ENCODE results near the gene GOLGA6L2. TPM values are rescaled to one million over a fixed set of nuclear protein-coding genes. Genes with fewer than 3 reads are reported as not detected.

The GOLGA6L2 gene
- total and polyA plus RNA-seq, 4 donors, result not detected

GRCh38 chr15:23444269-23444668 lies 2.8 kb downstream of the GOLGA6L2 start (continued):
- TF ChIP-seq REST (IDR thresholded peaks at IDR 0.05) (no peak), NR2F2 (IDR thresholded peaks at IDR 0.05) (no peak), SP1 (IDR thresholded peaks at IDR 0.05) (no peak), TAF1 (conservative IDR thresholded peaks at IDR 0.05) (no peak), HNF4A (conservative IDR thresholded peaks at IDR 0.05) (no peak), YY1 (IDR thresholded peaks at IDR 0.05) (no peak), EGR1 (IDR thresholded peaks at IDR 0.05; ENCODE audit: low read depth in 2 of 2) (no peak), RAD21 (IDR thresholded peaks at IDR 0.05) (no peak), FOXA2 (IDR thresholded peaks at IDR 0.05) (no peak)

- Histone ChIP-seq H3K4me1 (ENCODE audit: control insufficient read depth in 4 of 4, insufficient read depth in 4 of 4, low read length in 3 of 4) (no peaks in the 10 kb centered on the region), H3K36me3 (ENCODE audit: control insufficient read depth in 4 of 4, insufficient read depth in 3 of 4, low read depth in 1 of 4, low read length in 3 of 4) (no peaks in the 10 kb centered on the region), H3K27ac (ENCODE audit: low read depth in 1 of 2, low read length in 2 of 2) (no peak overlapping the region), H3K4me3 (ENCODE audit: low read depth in 1 of 3, low read length in 3 of 3) (no peak overlapping the region), H3K9ac (ENCODE audit: low read depth in 1 of 2, low read length in 2 of 2) (no peak overlapping the region), H3K9me3 (ENCODE audit: control insufficient read depth in 4 of 4, low read length in 3 of 4) (no peaks in the 10 kb centered on the region), H3K27me3 (ENCODE audit: control insufficient read depth in 4 of 4, insufficient read depth in 4 of 4, low read length in 3 of 4) (no peaks in the 10 kb centered on the region)
- DNase-seq (ENCODE audit: low spot score), result no peak
- WGBS, result 85% methylated on average over 13 of the region's 13 CpGs
- no peak for TF ChIP-seq TAF1 (conservative IDR thresholded peaks at IDR 0.05)
- no peak for TF ChIP-seq NR2F2 (IDR thresholded peaks at IDR 0.05)
- TF ChIP-seq EGR1 (IDR thresholded peaks at IDR 0.05; ENCODE audit: low read depth in 2 of 2), result no peak
- TF ChIP-seq GABPA (IDR thresholded peaks at IDR 0.05 in 1 of 2, conservative IDR thresholded peaks at IDR 0.05 in 1 of 2), result no peak
- TF ChIP-seq REST (IDR thresholded peaks at IDR 0.05), result no peak
- no peak for TF ChIP-seq RAD21 (IDR thresholded peaks at IDR 0.05)
- no peak for TF ChIP-seq ATF3 (IDR thresholded peaks at IDR 0.05)
- no peak for TF ChIP-seq JUND (IDR thresholded peaks at IDR 0.05)
- no peak for TF ChIP-seq FOXA2 (IDR thresholded peaks at IDR 0.05)
- TF ChIP-seq FOXA1 (IDR thresholded peaks at IDR 0.05), result no peak
- TF ChIP-seq, protein P1, sequence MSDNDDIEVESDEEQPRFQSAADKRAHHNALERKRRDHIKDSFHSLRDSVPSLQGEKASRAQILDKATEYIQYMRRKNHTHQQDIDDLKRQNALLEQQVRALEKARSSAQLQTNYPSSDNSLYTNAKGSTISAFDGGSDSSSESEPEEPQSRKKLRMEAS (IDR thresholded peaks at IDR 0.05), result no peak
- TF ChIP-seq RXRA (IDR thresholded peaks at IDR 0.05), result no peak
- TF ChIP-seq SP1 (IDR thresholded peaks at IDR 0.05), result no peak
- TF ChIP-seq YY1 (IDR thresholded peaks at IDR 0.05), result no peak
- TF ChIP-seq HNF4A (conservative IDR thresholded peaks at IDR 0.05), result no peak
- TF ChIP-seq CTCF (IDR thresholded peaks at IDR 0.05; ENCODE audit: low read depth, low read length, missing input control), result no peak
- TF ChIP-seq HNF4G (IDR thresholded peaks at IDR 0.05), result no peak
- TF ChIP-seq ZBTB33 (IDR thresholded peaks at IDR 0.05), result no peak
Measured at GRCh38 chr15:23441204-23441603, 5.8 kb downstream of the GOLGA6L2 start.

Data from liver (tissue), 9 donors.